Panc1 (cell line): ENCODE measurements around the gene SLC2A11. TPM values are rescaled to one million over a fixed set of nuclear protein-coding genes. Genes with fewer than 3 reads are reported as not detected.

Source experiments
- ATAC-seq: fragments of 200-7000 bp; cut with Tn5 transposase; 2 replicates; pipeline ENCODE4 v1.9.1; 2020; ENCODE audit warnings: mild to moderate bottlenecking, moderate library complexity
- BruUV-seq: library from RNA; stranded (reverse); fragments of 400-500 nt; replicated peaks from 2 replicates; lab custom pipeline; 2021; lab: Mats Ljungman, UMichigan
- CTCF ChIA-PET: fragments of 300-600 bp; sonication (Branson Sonifier 250); formaldehyde crosslinking; loops from one replicate; lab custom pipeline; 2022; ENCODE audit warnings: antibody characterized with exemption; lab: Charles Lee
- POLR2A ChIA-PET: fragments of 300-600 bp; sonication (Branson Sonifier 250); formaldehyde crosslinking; loops from one replicate; lab custom pipeline; 2022; ENCODE audit warnings: antibody characterized with exemption; lab: Charles Lee
- DNase-seq: peaks from one replicate; pipeline ENCODE4 v3.0.0-alpha.2; 2010; ENCODE audit warnings: low read depth, low spot score
- H3K27ac ChIP-seq: 2 replicates; pipeline ENCODE4 v1.5.1; 2011; ENCODE audit warnings: mild to moderate bottlenecking, low read length, inconsistent platforms
- H3K27me3 ChIP-seq: fragments of 200-500 bp; sonication (Bioruptor generic); 2 replicates; pipeline ENCODE4 v1.6.0; 2014; ENCODE audit warnings: low read length, inconsistent platforms; ENCODE audit not compliant: control insufficient read depth, insufficient read depth
- H3K36me3 ChIP-seq: fragments of 200-500 bp; sonication (Bioruptor generic); 2 replicates; pipeline ENCODE4 v1.5.1; 2014; ENCODE audit warnings: inconsistent platforms, mild to moderate bottlenecking, low read length, moderate library complexity; ENCODE audit not compliant: control insufficient read depth, insufficient read depth
- H3K4me1 ChIP-seq: 2 replicates; pipeline ENCODE4 v1.5.1; 2011; ENCODE audit warnings: inconsistent platforms, mild to moderate bottlenecking, low read length, moderate library complexity; ENCODE audit not compliant: control insufficient read depth, insufficient read depth
- H3K4me3 ChIP-seq, 2 experiments: 2 replicates each; pipeline ENCODE4 v1.5.1; 2011 to 2012; ENCODE audit warnings: low read depth in 2 of 2, low read length in 2 of 2, mild to moderate bottlenecking in 2 of 2, inconsistent platforms in 1 of 2, moderate library complexity in 1 of 2
- H3K9me3 ChIP-seq: fragments of 200-500 bp; sonication (Bioruptor generic); 2 replicates; pipeline ENCODE4 v1.5.1; 2014; ENCODE audit warnings: low read depth, mild to moderate bottlenecking, inconsistent platforms, low read length, moderate library complexity; ENCODE audit not compliant: control insufficient read depth, insufficient read depth
- CTCF ChIP-seq: fragments of 450-650 bp; IDR thresholded peaks from 2 replicates; pipeline ENCODE4 v1.5.1; 2017; ENCODE audit warnings: mild to moderate bottlenecking
- POLR2AphosphoS5 ChIP-seq: IDR thresholded peaks from 2 replicates; pipeline ENCODE4 v1.6.1; 2012; ENCODE audit warnings: mild to moderate bottlenecking, low read depth, low read length, moderate library complexity
- REST ChIP-seq, 2 experiments: IDR thresholded peaks; 2 replicates each; pipeline ENCODE4 v1.6.1; 2011 to 2012; ENCODE audit warnings: low read depth in 2 of 2, control low read depth in 1 of 2, low read length in 1 of 2, mild to moderate bottlenecking in 1 of 2, moderate library complexity in 1 of 2; ENCODE audit not compliant: insufficient read depth in 1 of 2
- SIN3A ChIP-seq: IDR thresholded peaks from 2 replicates; pipeline ENCODE4 v1.6.1; 2012; ENCODE audit warnings: low read depth, mild to moderate bottlenecking, low read length, moderate library complexity, borderline replicate concordance; ENCODE audit not compliant: insufficient read depth
- TCF7L2 ChIP-seq: IDR thresholded peaks from 2 replicates; pipeline ENCODE4 v1.6.1; 2011; ENCODE audit warnings: mild to moderate bottlenecking, low read depth, low read length, inconsistent platforms
- in situ Hi-C: cut with HindIII; loops from 2 replicates; pipeline ENCODE4 v1.10.0; 2016; ENCODE audit warnings: low sequenced_read_pairs, low pct_unique_long_range_greater_than_20kb
- intact Hi-C: fragments of 100-400 bp; cut with micrococcal nuclease; formaldehyde crosslinking; loops from one replicate; pipeline ENCODE4 v1.10.0; 2022; ENCODE audit not compliant: unreplicated experiment
- total RNA-seq: library from RNA; stranded (reverse); gene quantifications from one replicate; pipeline ENCODE4 v1.2.1, GENCODE V29; 2021; ENCODE audit not compliant: unreplicated experiment

SLC2A11 gene
- total RNA-seq, 1 experiment from 2014 or later = 33.8 TPM

GRCh38 chr22:23901600-23901999 is 43.9 kb downstream of the SLC2A11 start:
- H3K27me3 ChIP-seq = no peaks in the 10 kb centered on the region
- no peak for DNase-seq
- no TSS peak for BruUV-seq
- no peak for ATAC-seq
- peaks cover 7% of the 10 kb centered on the region for H3K4me1 ChIP-seq
- POLR2A ChIA-PET = no interaction called here
- no peak for TF ChIP-seq TCF7L2
- TF ChIP-seq REST (IDR thresholded peaks at IDR 0.05; ENCODE audit: insufficient read depth in 1 of 2, low read depth in 2 of 2, low read length in 1 of 2) = no peak
- no peak for TF ChIP-seq CTCF
- TF ChIP-seq POLR2AphosphoS5 = no peak
- no peak for TF ChIP-seq SIN3A
- in situ Hi-C loops = no loop called here
- intact Hi-C loops = no loop called here
- no peaks in the 10 kb centered on the region for H3K36me3 ChIP-seq
- no peak overlapping the region for H3K4me3 ChIP-seq
- CTCF ChIA-PET = no interaction called here
- H3K9me3 ChIP-seq = no peaks in the 10 kb centered on the region; the same call in 1 of the 2 replicates
- H3K27ac ChIP-seq = no peak overlapping the region

GRCh38 chr22:23903328-23903971 is 45.8 kb downstream of the SLC2A11 start:
- no peak overlapping the region for H3K27ac ChIP-seq
- TF ChIP-seq POLR2AphosphoS5 (no peak), REST (IDR thresholded peaks at IDR 0.05; ENCODE audit: insufficient read depth in 1 of 2, low read depth in 2 of 2, low read length in 1 of 2) (no peak), TCF7L2 (no peak), SIN3A (no peak), CTCF (no peak)
- in situ Hi-C loops = no loop called here
- CTCF ChIA-PET = interaction anchor here (0.7 kb wide), 1 partner anchor 15 kb away, joined by 3 read pairs; no protein-coding TSS in a partner anchor
- no peaks in the 10 kb centered on the region for H3K36me3 ChIP-seq
- ATAC-seq = no peak
- no peaks in the 10 kb centered on the region for H3K27me3 ChIP-seq
- no peaks in the 10 kb centered on the region; the same call in 1 of the 2 replicates for H3K9me3 ChIP-seq
- BruUV-seq = no TSS peak
- POLR2A ChIA-PET = no interaction called here
- no peak overlapping the region for H3K4me3 ChIP-seq
- intact Hi-C loops = no loop called here
- no peak for DNase-seq
- no peaks in the 10 kb centered on the region for H3K4me1 ChIP-seq
